ENCODE measurements around the gene FLII.
"Not testable (repeated sequence)": the region's sequence is repeated elsewhere in the genome, so short reads cannot be mapped to it uniquely, and the experiment has no call there.

The FLII gene

GRCh38 chr17:18258356-18259038, at the start of gene FLII:
FLII (minus strand) TSS chr17:18258738; CDS start chr17:18258690, 48 bp downstream.
- DNase-seq (ENCODE audit: low read depth in 2 of 2, low spot score in 1 of 2): peak in 1 of 2 donors; percentile 38

- not testable (repeated sequence) for DNase-seq (ENCODE audit: low read depth in 2 of 2, low spot score in 1 of 2)
Observed at GRCh38 chr17:18303206-18303605, 44.7 kb upstream of the FLII start.

GRCh38 chr17:18300725-18301480, 42.4 kb upstream of the FLII start:
- DNase-seq (ENCODE audit: low read depth in 2 of 2, low spot score in 1 of 2): no peak

GRCh38 chr17:18298061-18298460, 39.5 kb upstream of the FLII start:
- DNase-seq (ENCODE audit: low read depth in 2 of 2, low spot score in 1 of 2): not testable (repeated sequence)

GRCh38 chr17:18291718-18292540, 33.4 kb upstream of the FLII start:
- no peak for DNase-seq (ENCODE audit: low read depth in 2 of 2, low spot score in 1 of 2)

GRCh38 chr17:18285296-18285695, 26.8 kb upstream of the FLII start:
- no peak for DNase-seq (ENCODE audit: low read depth in 2 of 2, low spot score in 1 of 2)

GRCh38 chr17:18281788-18282187, 23.2 kb upstream of the FLII start:
- DNase-seq (ENCODE audit: low read depth in 2 of 2, low spot score in 1 of 2): no peak

- no peak for DNase-seq (ENCODE audit: low read depth in 2 of 2, low spot score in 1 of 2)
Observed at GRCh38 chr17:18280766-18281371, 22.3 kb upstream of the FLII start.

GRCh38 chr17:18280249-18280648, 21.7 kb upstream of the FLII start:
- no peak for DNase-seq (ENCODE audit: low read depth in 2 of 2, low spot score in 1 of 2)

GRCh38 chr17:18278867-18279266, 20.3 kb upstream of the FLII start:
- DNase-seq (ENCODE audit: low read depth in 2 of 2, low spot score in 1 of 2): no peak

- DNase-seq (ENCODE audit: low read depth in 2 of 2, low spot score in 1 of 2): no peak
Observed at GRCh38 chr17:18277076-18277475, 18.5 kb upstream of the FLII start.

- DNase-seq (ENCODE audit: low read depth in 2 of 2, low spot score in 1 of 2): no peak
Observed at GRCh38 chr17:18270046-18270931, 11.8 kb upstream of the FLII start.

- DNase-seq (ENCODE audit: low read depth in 2 of 2, low spot score in 1 of 2): no peak
Observed at GRCh38 chr17:18267927-18268711, 9.6 kb upstream of the FLII start.

GRCh38 chr17:18267366-18267765, 8.8 kb upstream of the FLII start:
- DNase-seq (ENCODE audit: low read depth in 2 of 2, low spot score in 1 of 2): no peak

GRCh38 chr17:18263885-18264682, 5.5 kb upstream of the FLII start:
- no peak for DNase-seq (ENCODE audit: low read depth in 2 of 2, low spot score in 1 of 2)

- DNase-seq (ENCODE audit: low read depth in 2 of 2, low spot score in 1 of 2): no peak
Observed at GRCh38 chr17:18262641-18263040, 4.1 kb upstream of the FLII start.

- no peak for DNase-seq (ENCODE audit: low read depth in 2 of 2, low spot score in 1 of 2)
Observed at GRCh38 chr17:18262111-18262510, 3.6 kb upstream of the FLII start.

GRCh38 chr17:18261659-18262058, 3.1 kb upstream of the FLII start:
- DNase-seq (ENCODE audit: low read depth in 2 of 2, low spot score in 1 of 2): no peak

GRCh38 chr17:18261146-18261515, 2.6 kb upstream of the FLII start:
- no peak for DNase-seq (ENCODE audit: low read depth in 2 of 2, low spot score in 1 of 2)
